ENCODE data around the gene JOSD2. TPM values are rescaled to one million over a fixed set of nuclear protein-coding genes. Genes with fewer than 3 reads are reported as not detected.

The JOSD2 gene
- total RNA-seq, 2 experiments from 2014 or later: 17.4 to 28.1 TPM

Other genes with a start within 250 kb of the JOSD2 start
- 1 to 10 TPM; 9.1 to 9.7 TPM for gene KCNC3, start 181.8 kb downstream of the JOSD2 start, total RNA-seq
- gene NAPSA, start 145.6 kb downstream of the JOSD2 start, total RNA-seq: 10 to 100 TPM; 44.0 to 63.4 TPM
- 10 to 100 TPM; 50.3 to 53.6 TPM for gene NR1H2, start 134.7 kb downstream of the JOSD2 start, total RNA-seq
- 100 to 1,000 TPM; 220 to 227 TPM for gene POLD1, start 126.8 kb downstream of the JOSD2 start, total RNA-seq
- gene SPIB, start 92.3 kb downstream of the JOSD2 start, total RNA-seq: under 1 TPM; 0.33 to 0.50 TPM
- gene MYBPC2, start 78.3 kb downstream of the JOSD2 start, total RNA-seq: under 1 TPM; 0.14 to 0.30 TPM
- 10 to 100 TPM; 33.4 to 34.7 TPM for gene EMC10, start 34.7 kb downstream of the JOSD2 start, total RNA-seq
- gene GARIN5A, start 34.3 kb downstream of the JOSD2 start, total RNA-seq: under 1 TPM; 0.48 to 0.58 TPM
- not detected for gene ASPDH, start 2.7 kb upstream of the JOSD2 start, total RNA-seq
- not detected for gene LRRC4B, start 57.2 kb upstream of the JOSD2 start, total RNA-seq
- under 1 TPM; 0.11 to 0.16 TPM for gene SYT3, start 128.7 kb upstream of the JOSD2 start, total RNA-seq
- gene C19orf81, start 138.3 kb upstream of the JOSD2 start, total RNA-seq: 1 to 10 TPM; 1.3 to 1.7 TPM
- gene SHANK1, start 208.6 kb upstream of the JOSD2 start, total RNA-seq: not detected
- gene CLEC11A, start 212.2 kb upstream of the JOSD2 start, total RNA-seq: 1 to 10 TPM in 1 of 2 experiments, under 1 TPM in 1; 0.64 to 1.0 TPM

All from activated CD4-positive, alpha-beta T cell treated with anti-CD3 and anti-CD28 coated beads for 36 hours (primary cell).